ENCODE results near the gene PRICKLE3.

Gene PRICKLE3

DNA sequence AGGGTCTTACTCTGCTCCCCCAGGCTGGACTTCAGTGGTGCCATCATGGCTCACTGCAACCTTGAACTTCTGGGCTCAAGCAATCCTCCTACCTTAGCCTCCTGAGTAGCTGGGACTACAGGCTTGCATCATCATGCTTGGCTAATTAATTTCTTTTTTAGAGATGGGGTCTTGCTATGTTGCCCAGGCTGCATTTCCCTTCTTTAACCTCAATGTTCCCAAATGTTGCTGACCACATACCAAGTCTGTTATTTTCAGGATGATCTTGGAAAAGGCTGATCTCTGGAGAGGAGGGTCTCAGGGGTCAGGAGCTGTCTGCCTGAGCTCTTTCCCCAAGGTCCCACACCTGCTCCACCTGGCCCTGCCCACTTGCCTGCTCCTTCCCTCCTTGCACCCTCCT is 33.9 kb upstream of the PRICKLE3 start:
- Histone ChIP-seq H3K36me3 (ENCODE audit: control insufficient read depth, insufficient read depth, low read length) (no peaks in the 10 kb centered on the region), H3K4me3 (replicated peaks; ENCODE audit: low read depth, low read length) (no peak overlapping the region), H3K27me3 (replicated peaks; ENCODE audit: control insufficient read depth, insufficient read depth, low read length) (no peaks in the 10 kb centered on the region)
- DNase-seq (ENCODE audit: extremely low read depth, insufficient read length): no peak
- TF ChIP-seq, protein P1, sequence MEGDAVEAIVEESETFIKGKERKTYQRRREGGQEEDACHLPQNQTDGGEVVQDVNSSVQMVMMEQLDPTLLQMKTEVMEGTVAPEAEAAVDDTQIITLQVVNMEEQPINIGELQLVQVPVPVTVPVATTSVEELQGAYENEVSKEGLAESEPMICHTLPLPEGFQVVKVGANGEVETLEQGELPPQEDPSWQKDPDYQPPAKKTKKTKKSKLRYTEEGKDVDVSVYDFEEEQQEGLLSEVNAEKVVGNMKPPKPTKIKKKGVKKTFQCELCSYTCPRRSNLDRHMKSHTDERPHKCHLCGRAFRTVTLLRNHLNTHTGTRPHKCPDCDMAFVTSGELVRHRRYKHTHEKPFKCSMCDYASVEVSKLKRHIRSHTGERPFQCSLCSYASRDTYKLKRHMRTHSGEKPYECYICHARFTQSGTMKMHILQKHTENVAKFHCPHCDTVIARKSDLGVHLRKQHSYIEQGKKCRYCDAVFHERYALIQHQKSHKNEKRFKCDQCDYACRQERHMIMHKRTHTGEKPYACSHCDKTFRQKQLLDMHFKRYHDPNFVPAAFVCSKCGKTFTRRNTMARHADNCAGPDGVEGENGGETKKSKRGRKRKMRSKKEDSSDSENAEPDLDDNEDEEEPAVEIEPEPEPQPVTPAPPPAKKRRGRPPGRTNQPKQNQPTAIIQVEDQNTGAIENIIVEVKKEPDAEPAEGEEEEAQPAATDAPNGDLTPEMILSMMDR (IDR thresholded peaks at IDR 0.05; ENCODE audit: insufficient read depth, low read length, poor library complexity, severe bottlenecking): no peak

DNA sequence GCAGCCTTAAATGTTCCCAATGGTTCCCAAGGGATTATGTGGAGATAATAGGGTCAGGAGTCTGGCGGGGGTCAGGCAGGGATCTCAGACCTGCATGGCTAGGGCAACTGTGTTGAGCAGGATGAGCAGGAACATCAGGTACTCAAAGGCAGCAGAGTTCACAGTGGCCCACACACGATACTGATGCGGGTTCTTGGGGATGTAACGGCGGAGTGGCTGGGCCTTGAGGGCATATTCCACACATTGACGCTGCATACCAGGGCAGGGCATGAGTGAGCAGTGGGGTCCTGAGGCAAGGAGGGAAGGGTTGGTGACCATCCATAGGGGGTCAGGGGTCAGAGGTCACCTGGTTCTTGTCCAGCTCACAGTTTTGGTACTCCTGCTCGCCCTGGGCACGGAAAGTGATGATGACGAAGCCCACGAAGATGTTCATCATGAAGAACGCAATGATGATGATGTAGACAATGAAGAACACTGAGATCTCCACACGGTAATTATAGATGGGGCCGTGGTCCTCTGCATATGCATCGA is 28.9 kb upstream of the PRICKLE3 start:
- no peak for DNase-seq (ENCODE audit: extremely low read depth, insufficient read length)
- H3K36me3 ChIP-seq (ENCODE audit: control insufficient read depth, insufficient read depth, low read length): no peaks in the 10 kb centered on the region
- TF ChIP-seq, protein P1 (IDR thresholded peaks at IDR 0.05; ENCODE audit: insufficient read depth, low read length, poor library complexity, severe bottlenecking): no peak
- no peaks in the 10 kb centered on the region for H3K27me3 ChIP-seq (replicated peaks; ENCODE audit: control insufficient read depth, insufficient read depth, low read length)
- H3K4me3 ChIP-seq (replicated peaks; ENCODE audit: low read depth, low read length): no peak overlapping the region

DNA sequence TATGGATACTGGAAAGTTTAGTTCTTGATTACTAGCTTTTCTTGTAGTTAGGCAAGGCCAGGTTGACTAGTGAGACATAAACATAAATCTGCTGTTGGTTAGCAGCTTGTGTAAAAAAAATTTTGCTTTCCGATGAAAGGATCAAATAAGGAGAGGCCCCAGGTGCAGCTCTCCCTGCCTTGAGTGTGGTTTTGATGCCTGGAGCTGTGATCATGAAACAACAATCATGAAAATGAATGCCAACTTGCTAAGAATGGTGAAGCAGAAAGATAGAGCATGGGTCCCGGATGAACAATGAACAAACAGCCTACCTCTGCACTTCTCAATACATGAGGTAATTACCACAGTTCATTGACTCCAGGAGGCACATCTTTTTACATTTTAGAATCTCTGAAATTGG is 28.2 kb upstream of the PRICKLE3 start:
- TF ChIP-seq, protein P1 (IDR thresholded peaks at IDR 0.05; ENCODE audit: insufficient read depth, low read length, poor library complexity, severe bottlenecking): no peak
- Histone ChIP-seq H3K4me3 (replicated peaks; ENCODE audit: low read depth, low read length) (no peak overlapping the region), H3K27me3 (replicated peaks; ENCODE audit: control insufficient read depth, insufficient read depth, low read length) (no peaks in the 10 kb centered on the region), H3K36me3 (ENCODE audit: control insufficient read depth, insufficient read depth, low read length) (no peaks in the 10 kb centered on the region)
- no peak for DNase-seq (ENCODE audit: extremely low read depth, insufficient read length)

DNA sequence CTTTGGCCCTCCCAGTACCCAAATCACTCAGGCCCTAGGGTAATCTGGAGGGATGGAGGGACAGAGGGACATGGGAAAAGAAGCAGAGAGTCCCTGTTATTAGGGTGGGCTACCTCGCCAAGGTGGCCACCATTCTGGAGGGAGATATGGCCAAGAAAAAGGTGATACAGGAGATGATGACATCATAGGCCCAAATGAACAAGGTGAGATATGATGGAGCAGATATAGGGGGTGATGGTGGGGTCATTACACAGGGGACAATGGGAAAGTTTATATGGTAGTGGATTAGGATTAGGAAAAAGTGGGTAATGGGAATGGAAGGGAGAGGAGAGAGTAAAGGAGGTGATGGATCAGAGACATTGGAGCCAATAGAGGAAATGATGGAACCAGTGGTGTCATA is 26.7 kb upstream of the PRICKLE3 start:
- no peak overlapping the region for H3K4me3 ChIP-seq (replicated peaks; ENCODE audit: low read depth, low read length)
- no peak for DNase-seq (ENCODE audit: extremely low read depth, insufficient read length)
- no peaks in the 10 kb centered on the region for H3K27me3 ChIP-seq (replicated peaks; ENCODE audit: control insufficient read depth, insufficient read depth, low read length)
- TF ChIP-seq, protein P1 (IDR thresholded peaks at IDR 0.05; ENCODE audit: insufficient read depth, low read length, poor library complexity, severe bottlenecking): no peak
- no peaks in the 10 kb centered on the region for H3K36me3 ChIP-seq (ENCODE audit: control insufficient read depth, insufficient read depth, low read length)

DNA sequence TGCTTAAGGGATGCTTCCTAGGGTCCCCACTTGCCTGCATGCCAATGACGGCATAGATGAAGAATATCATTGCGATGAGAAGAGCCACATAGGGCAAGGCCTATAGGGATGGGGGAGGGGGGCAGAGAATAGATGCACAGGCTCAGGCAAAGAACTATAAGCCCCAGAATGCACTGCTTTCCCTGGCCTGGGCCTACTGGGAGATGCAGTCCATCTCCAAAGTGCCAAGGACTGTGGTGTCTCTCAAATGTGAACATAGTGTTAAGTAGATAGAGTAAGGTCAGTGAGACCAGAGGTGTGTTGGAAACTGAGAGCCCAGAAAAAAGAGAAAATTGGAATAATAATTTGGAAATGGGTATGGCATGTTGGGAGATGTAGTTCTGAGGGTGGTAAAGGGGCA is 26.0 kb upstream of the PRICKLE3 start:
- H3K36me3 ChIP-seq (ENCODE audit: control insufficient read depth, insufficient read depth, low read length): no peaks in the 10 kb centered on the region
- no peak for DNase-seq (ENCODE audit: extremely low read depth, insufficient read length)
- TF ChIP-seq, protein P1 (IDR thresholded peaks at IDR 0.05; ENCODE audit: insufficient read depth, low read length, poor library complexity, severe bottlenecking): no peak
- H3K27me3 ChIP-seq (replicated peaks; ENCODE audit: control insufficient read depth, insufficient read depth, low read length): no peaks in the 10 kb centered on the region
- no peak overlapping the region for H3K4me3 ChIP-seq (replicated peaks; ENCODE audit: low read depth, low read length)

DNA sequence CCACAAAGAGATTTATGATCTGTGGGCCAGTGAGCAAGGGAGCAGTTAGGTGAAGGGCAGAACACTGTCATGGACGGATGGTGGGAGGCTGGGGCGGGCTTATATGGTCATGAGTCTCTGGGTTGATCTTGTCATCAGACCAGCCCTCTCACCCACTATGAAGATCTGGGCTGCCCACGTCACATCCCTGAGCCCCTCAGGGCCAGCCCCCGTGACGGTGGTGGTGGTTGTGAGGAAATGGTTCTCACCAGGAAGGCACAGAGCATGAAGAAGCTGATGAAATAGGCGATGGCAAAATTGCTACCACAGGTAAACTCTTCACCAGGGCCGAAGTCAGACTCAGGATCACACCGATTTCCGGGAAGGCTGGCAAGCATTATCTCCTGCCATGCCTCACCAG is 24.9 kb upstream of the PRICKLE3 start:
- DNase-seq (ENCODE audit: extremely low read depth, insufficient read length): no peak
- Histone ChIP-seq H3K36me3 (ENCODE audit: control insufficient read depth, insufficient read depth, low read length) (no peaks in the 10 kb centered on the region), H3K4me3 (replicated peaks; ENCODE audit: low read depth, low read length) (no peak overlapping the region), H3K27me3 (replicated peaks; ENCODE audit: control insufficient read depth, insufficient read depth, low read length) (no peaks in the 10 kb centered on the region)
- TF ChIP-seq, protein P1 (IDR thresholded peaks at IDR 0.05; ENCODE audit: insufficient read depth, low read length, poor library complexity, severe bottlenecking): no peak

Measured in GM06990 (cell line).